Activated CD4-positive, alpha-beta T cell treated with anti-CD3 and anti-CD28 coated beads, Interleukin-2, amount 10 ng/mL, durations not matched to agents 24 days and 14 days (primary cell): ENCODE results near the gene ERBB2. TPM values are rescaled to one million over a fixed set of nuclear protein-coding genes. Genes with fewer than 3 reads are reported as not detected.

ENCODE experiments used
- DNase-seq: peaks from one replicate; pipeline ENCODE4 v3.0.0; 2022
- H3K27ac Mint-ChIP-seq: one replicate; pipeline ENCODE4 v1.8.0; 2022; ENCODE audit warnings: mild to moderate bottlenecking, mixed read lengths
- H3K27me3 Mint-ChIP-seq: one replicate; pipeline ENCODE4 v1.8.0; 2022; ENCODE audit warnings: mixed read lengths
- H3K36me3 Mint-ChIP-seq: one replicate; pipeline ENCODE4 v1.8.0; 2022; ENCODE audit warnings: low read depth, mild to moderate bottlenecking, mixed read lengths
- H3K4me1 Mint-ChIP-seq: one replicate; pipeline ENCODE4 v1.8.0; 2021; ENCODE audit warnings: mixed read lengths
- H3K4me3 Mint-ChIP-seq: one replicate; pipeline ENCODE4 v1.8.0; 2022; ENCODE audit warnings: mild to moderate bottlenecking, moderate library complexity, mixed read lengths
- H3K9me3 Mint-ChIP-seq: one replicate; pipeline ENCODE4 v1.8.0; 2021; ENCODE audit warnings: mixed read lengths
- intact Hi-C: fragments of 100-400 bp; cut with micrococcal nuclease; formaldehyde crosslinking; loops from one replicate; pipeline ENCODE4 v1.15.1; 2023
- total RNA-seq: library from RNA; stranded (reverse); gene quantifications from 2 replicates; pipeline ENCODE4 v1.2.3, GENCODE V29; 2022

ERBB2 gene
- total RNA-seq, 1 donor from 2014 or later: 3.1 TPM

DNA sequence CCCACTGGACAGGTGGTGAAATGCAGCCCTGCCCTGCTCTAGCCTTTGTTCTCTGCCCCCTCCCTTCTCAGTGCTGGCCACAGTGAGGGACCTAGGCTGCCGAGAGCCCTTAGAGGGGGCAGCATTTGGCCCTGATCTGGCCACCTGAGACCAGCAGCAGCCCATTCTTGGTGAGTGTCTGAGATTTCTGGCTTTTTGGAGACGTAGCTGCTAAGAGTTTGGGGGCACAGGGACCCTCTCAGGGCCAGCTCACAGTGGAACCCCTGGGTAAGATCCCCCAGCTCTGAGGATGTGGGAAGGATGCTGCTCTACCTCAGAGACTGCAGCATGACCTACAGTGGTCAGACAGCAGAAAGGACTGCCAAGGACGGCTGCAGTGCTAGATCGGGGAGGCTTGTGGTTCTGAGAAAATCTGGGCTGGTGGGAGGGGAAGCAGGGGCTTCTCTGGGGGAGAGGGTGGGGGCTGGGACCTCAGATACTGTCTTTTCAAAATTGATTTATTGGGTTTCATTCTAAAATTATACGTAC is 51.2 kb downstream of the ERBB2 start:
- Mint-ChIP-seq H3K27ac (no peak overlapping the region), H3K27me3 (no peaks in the 10 kb centered on the region), H3K36me3 (no peaks in the 10 kb centered on the region), H3K9me3 (no peaks in the 10 kb centered on the region), H3K4me1 (peaks cover 25% of the 10 kb centered on the region), H3K4me3 (no peak overlapping the region)
- no peak for DNase-seq
- intact Hi-C loops: loop anchor here (5.0 to 10.0 kb wide), 2 partner anchors 64 to 174 kb away; partner anchors contain the start of genes LRRC3C, ORMDL3 and PGAP3

GRCh38 chr17:39751637-39752036 is 51.8 kb downstream of the ERBB2 start:
- no peaks in the 10 kb centered on the region for H3K9me3 Mint-ChIP-seq
- intact Hi-C loops: loop anchor here (5.0 to 10.0 kb wide), 2 partner anchors 64 to 173 kb away; partner anchors contain the start of genes LRRC3C, ORMDL3 and PGAP3
- H3K36me3 Mint-ChIP-seq: no peaks in the 10 kb centered on the region
- H3K27me3 Mint-ChIP-seq: no peaks in the 10 kb centered on the region
- no peak for DNase-seq
- peaks cover 29% of the 10 kb centered on the region for H3K4me1 Mint-ChIP-seq
- no peak overlapping the region for H3K27ac Mint-ChIP-seq
- peak overlapping the region; percentile 75 for H3K4me3 Mint-ChIP-seq

- Mint-ChIP-seq H3K4me1 (peaks cover 36% of the 10 kb centered on the region), H3K9me3 (no peaks in the 10 kb centered on the region), H3K27me3 (no peaks in the 10 kb centered on the region), H3K36me3 (no peaks in the 10 kb centered on the region), H3K27ac (peak overlapping the region; percentile 89), H3K4me3 (peak overlapping the region; percentile 75)
- intact Hi-C loops: loop anchor here (5.0 to 10.0 kb wide), 2 partner anchors 65 to 172 kb away; partner anchors contain the start of genes LRRC3C, ORMDL3 and PGAP3
- DNase-seq: no peak
Measured at GRCh38 chr17:39752241-39752881, 52.5 kb downstream of the ERBB2 start.

DNA sequence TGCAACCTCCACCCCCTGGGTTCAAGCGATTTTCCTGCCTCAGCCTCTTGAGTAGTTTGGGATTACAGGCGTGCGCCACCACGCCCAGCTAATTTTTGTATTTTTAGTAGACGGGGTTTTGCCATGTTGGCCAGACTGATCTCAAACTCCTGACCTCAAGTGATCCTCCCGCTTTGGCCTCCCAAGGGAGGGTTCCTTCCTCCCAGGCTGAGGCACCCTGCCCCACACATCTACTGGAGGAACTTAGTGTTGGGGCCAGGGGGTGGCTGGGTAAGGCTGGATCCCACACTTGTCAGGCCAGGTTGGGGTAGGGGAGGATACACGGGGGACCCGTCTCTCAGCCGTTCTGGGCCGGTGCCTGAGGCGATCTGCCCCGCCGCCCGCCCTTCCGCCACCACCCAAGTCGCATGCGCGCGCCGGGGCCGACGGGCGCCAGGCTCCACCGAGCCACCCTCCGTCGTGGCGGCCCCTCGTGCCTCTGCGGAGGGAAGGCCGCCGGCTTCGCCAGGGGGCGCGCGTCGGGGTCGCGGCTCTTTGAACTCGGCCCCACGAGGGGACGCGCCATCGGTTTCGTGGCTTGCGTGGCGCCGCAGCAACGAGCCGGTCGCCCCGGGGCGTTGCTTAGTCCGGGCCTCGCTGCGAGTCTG is 53.8 kb downstream of the ERBB2 start:
- peak; percentile 89 for DNase-seq
- H3K36me3 Mint-ChIP-seq: no peaks in the 10 kb centered on the region
- no peaks in the 10 kb centered on the region for H3K27me3 Mint-ChIP-seq
- H3K27ac Mint-ChIP-seq: peak overlapping the region; percentile 96
- intact Hi-C loops: loop anchor here (1.0 to 10.0 kb wide), 9 partner anchors 17 to 227 kb away; partner anchors contain the start of genes LRRC3C, MIEN1, ORMDL3 and PGAP3
- peaks cover 49% of the 10 kb centered on the region for H3K4me1 Mint-ChIP-seq
- no peaks in the 10 kb centered on the region for H3K9me3 Mint-ChIP-seq
- H3K4me3 Mint-ChIP-seq: peak overlapping the region; percentile 88

GRCh38 chr17:39754161-39754957 is 54.5 kb downstream of the ERBB2 start:
- intact Hi-C loops: loop anchor here (1.0 to 10.0 kb wide), 9 partner anchors 16 to 226 kb away; partner anchors contain the start of genes LRRC3C, MIEN1, ORMDL3 and PGAP3

DNA sequence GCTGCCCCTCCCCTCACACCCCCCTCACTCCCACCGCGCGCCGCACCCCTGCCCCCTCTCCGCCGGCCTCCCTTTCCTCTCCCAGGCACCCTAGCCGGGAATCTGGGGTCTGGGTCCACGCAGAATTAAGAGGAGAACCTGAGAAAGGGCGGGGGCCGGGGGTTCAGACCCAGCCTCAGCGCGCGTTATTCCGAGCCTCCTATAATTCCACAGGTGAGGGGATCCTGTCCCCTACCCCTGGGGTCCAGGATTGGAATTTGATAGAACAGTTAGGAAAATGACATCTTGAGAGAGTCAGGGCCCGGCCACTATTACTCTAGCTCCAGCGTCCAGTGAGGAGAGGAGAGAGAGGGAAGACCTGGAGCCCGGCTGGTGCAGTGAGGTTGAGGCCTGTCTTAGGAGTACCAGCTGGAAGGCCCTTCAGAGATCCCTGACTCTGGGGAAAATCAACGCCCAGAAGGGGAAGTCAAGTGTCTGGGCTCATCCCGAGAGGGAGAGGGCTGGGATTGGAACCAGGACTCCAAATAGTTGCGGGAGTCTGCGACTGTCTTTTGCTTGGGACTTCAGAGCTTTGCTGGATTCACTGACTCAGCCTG is 55.2 kb downstream of the ERBB2 start:
- Mint-ChIP-seq H3K27ac (peak overlapping the region; percentile 91), H3K4me1 (peaks cover 53% of the 10 kb centered on the region), H3K36me3 (no peaks in the 10 kb centered on the region), H3K4me3 (peak overlapping the region; percentile 66), H3K9me3 (no peaks in the 10 kb centered on the region), H3K27me3 (no peaks in the 10 kb centered on the region)
- no peak for DNase-seq
- intact Hi-C loops: loop anchor here (1.0 to 10.0 kb wide), 10 partner anchors 15 to 225 kb away; partner anchors contain the start of genes LRRC3C, MIEN1, ORMDL3 and PGAP3

More at GRCh38 chr17:39754161-39754957, 54.5 kb downstream of the ERBB2 start:
- H3K4me1 Mint-ChIP-seq: peaks cover 53% of the 10 kb centered on the region
- H3K9me3 Mint-ChIP-seq: no peaks in the 10 kb centered on the region
- H3K4me3 Mint-ChIP-seq: peak overlapping the region; percentile 88
- peak; percentile 99 for DNase-seq
- no peaks in the 10 kb centered on the region for H3K27me3 Mint-ChIP-seq
- peak overlapping the region; percentile 80 for H3K27ac Mint-ChIP-seq
- no peaks in the 10 kb centered on the region for H3K36me3 Mint-ChIP-seq

DNA sequence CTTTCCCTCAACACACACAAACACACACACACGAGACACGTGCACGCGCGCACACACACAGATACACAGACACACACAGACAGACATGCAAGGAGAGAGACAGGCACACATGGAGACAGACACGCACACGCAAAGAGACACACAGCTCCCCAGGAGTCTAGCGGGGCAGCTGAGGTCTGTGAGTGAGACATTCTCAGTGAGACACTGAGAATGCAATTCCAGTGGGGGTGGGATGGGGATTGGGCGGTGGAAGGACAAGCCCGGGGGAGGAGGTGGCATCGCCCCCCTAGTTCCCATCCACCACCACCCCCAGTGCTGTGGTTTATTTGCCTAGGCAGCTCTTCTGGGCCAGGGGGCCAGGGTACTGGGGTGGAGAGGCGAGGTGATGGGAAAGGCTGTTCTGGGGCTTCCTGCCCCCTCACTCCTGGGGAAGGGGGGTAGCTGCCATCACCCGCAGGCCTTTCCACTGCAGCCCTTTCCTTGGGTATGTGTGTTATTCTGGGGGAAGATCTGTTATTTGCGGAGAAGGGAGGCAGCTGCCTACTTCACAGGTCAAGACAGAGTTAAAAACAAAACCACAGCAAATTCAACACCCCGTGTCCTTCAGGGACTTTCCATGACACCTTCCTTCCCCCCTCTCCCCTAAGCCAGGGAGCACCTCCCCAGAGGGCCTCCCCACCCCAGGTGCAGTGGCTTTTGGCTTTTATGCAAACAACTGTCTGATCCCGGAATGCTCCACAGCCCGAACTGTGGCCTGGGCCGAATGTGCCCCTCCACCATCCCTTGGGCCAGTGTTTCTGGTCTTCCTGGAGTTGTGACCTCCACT is 55.9 kb downstream of the ERBB2 start:
- H3K27me3 Mint-ChIP-seq: no peaks in the 10 kb centered on the region
- peak overlapping the region; percentile 91 for H3K27ac Mint-ChIP-seq
- H3K4me3 Mint-ChIP-seq: peak overlapping the region; percentile 66
- DNase-seq: peak; percentile 83
- intact Hi-C loops: loop anchor here (5.0 to 10.0 kb wide), 2 partner anchors 37 to 169 kb away; partner anchors contain the start of genes LRRC3C and ORMDL3
- H3K36me3 Mint-ChIP-seq: no peaks in the 10 kb centered on the region
- H3K9me3 Mint-ChIP-seq: no peaks in the 10 kb centered on the region
- H3K4me1 Mint-ChIP-seq: peaks cover 53% of the 10 kb centered on the region

- peak overlapping the region; percentile 66 for H3K4me3 Mint-ChIP-seq
- H3K9me3 Mint-ChIP-seq: no peaks in the 10 kb centered on the region
- H3K27me3 Mint-ChIP-seq: no peaks in the 10 kb centered on the region
- peak overlapping the region; percentile 91 for H3K27ac Mint-ChIP-seq
- intact Hi-C loops: loop anchor here (5.0 to 10.0 kb wide), 2 partner anchors 36 to 168 kb away; partner anchors contain the start of genes LRRC3C and ORMDL3
- H3K36me3 Mint-ChIP-seq: peaks cover 4% of the 10 kb centered on the region
- peaks cover 55% of the 10 kb centered on the region for H3K4me1 Mint-ChIP-seq
- DNase-seq: no peak
Measured at GRCh38 chr17:39756380-39757079, 56.7 kb downstream of the ERBB2 start.

DNA sequence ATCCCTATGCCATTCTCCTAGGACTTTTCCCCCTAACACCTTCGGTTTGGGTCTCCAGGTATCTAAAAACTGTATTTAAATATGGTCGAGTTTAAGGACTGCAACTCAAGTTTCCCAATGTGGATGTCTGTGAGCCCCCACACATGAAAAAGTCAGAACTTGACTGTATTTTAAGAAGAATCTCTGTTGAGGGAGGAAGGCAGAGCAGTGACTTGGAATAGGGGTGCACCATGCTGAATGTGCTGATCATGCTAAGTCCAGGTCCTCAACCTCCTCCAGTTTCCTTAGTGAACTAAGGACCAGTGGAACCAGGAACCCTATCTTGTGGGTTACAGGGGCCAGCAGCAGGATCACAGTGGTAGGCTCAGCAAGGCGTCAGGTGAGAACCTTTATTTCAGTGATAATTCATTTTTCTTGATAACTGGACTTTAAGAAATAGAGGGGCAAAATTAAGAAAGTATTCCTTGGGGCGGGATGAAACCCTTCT is 57.4 kb downstream of the ERBB2 start:
- Mint-ChIP-seq H3K4me1 (peaks cover 54% of the 10 kb centered on the region), H3K9me3 (no peaks in the 10 kb centered on the region), H3K36me3 (peaks cover 4% of the 10 kb centered on the region), H3K27ac (peak overlapping the region; percentile 56), H3K27me3 (no peaks in the 10 kb centered on the region), H3K4me3 (peak overlapping the region; percentile 49)
- peak; percentile 59 for DNase-seq
- intact Hi-C loops: loop anchor here (5.0 to 10.0 kb wide), 2 partner anchors 35 to 168 kb away; partner anchors contain the start of genes LRRC3C and ORMDL3

DNA sequence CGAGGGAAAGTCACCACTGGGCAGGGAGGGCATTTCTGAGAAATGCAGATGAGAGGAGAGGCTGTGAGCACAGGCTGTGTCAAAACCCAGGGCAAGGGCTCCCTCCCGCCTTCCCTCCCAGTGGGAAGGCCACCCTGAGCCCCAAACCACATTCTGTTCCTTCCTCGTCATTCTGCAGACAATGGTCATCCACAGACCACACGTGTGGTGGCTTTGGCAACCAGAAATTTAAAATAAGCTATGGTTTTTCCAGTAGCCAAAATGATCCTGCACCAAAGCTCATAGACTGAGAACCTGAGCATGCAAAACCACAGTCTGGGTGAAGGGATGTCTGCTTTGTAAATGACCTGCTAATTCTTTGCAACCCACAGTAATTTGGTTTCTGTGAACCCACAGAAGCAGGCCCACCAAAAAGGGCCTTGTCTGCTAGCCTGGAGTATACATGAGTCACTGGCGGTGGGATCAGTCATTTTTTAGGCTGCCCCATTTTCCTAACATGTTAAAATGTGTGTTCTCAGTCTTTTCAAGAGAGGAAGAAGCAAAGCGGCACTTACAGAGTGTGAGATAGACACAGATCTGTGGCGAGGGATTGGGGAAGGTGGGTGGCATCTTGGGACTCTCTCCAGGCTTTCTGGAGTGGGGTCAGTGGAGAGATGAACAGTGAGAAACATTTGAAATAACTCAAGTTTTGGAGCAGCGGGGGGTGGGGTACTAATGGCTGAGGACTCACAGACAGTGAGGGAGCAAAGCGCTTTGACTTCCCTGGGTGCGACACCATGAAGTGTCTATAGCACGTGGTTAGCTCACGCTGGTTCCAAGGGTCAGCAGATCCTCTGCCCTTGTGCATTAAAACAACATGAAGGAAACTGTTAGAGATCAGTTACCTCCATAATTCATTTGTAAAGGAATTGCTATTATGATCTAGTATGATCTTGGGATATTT is 58.3 kb downstream of the ERBB2 start:
- H3K9me3 Mint-ChIP-seq: no peaks in the 10 kb centered on the region
- peak overlapping the region; percentile 1 for H3K4me3 Mint-ChIP-seq
- intact Hi-C loops: loop anchor here (1.0 to 10.0 kb wide), 3 partner anchors 12 to 167 kb away; partner anchors contain the start of genes LRRC3C and ORMDL3
- peaks cover 51% of the 10 kb centered on the region for H3K4me1 Mint-ChIP-seq
- no peaks in the 10 kb centered on the region for H3K27me3 Mint-ChIP-seq
- peak overlapping the region; percentile 56 for H3K27ac Mint-ChIP-seq
- H3K36me3 Mint-ChIP-seq: peaks cover 10% of the 10 kb centered on the region
- DNase-seq: peak; percentile 74

- peaks cover 47% of the 10 kb centered on the region for H3K4me1 Mint-ChIP-seq
- peak overlapping the region; percentile 48 for H3K27ac Mint-ChIP-seq
- H3K9me3 Mint-ChIP-seq: no peaks in the 10 kb centered on the region
- no peak for DNase-seq
- no peak overlapping the region for H3K4me3 Mint-ChIP-seq
- intact Hi-C loops: loop anchor here (5.0 to 10.0 kb wide), 2 partner anchors 33 to 166 kb away; partner anchors contain the start of genes LRRC3C and ORMDL3
- no peaks in the 10 kb centered on the region for H3K27me3 Mint-ChIP-seq
- peaks cover 11% of the 10 kb centered on the region for H3K36me3 Mint-ChIP-seq
Measured at GRCh38 chr17:39759204-39759603, 59.3 kb downstream of the ERBB2 start.
